Ovary (tissue), 10 donors: ENCODE data around the gene CARD8. TPM values are rescaled to one million over a fixed set of nuclear protein-coding genes. Genes with fewer than 3 reads are reported as not detected.
A peak's percentile ranks its signal among the peaks of the same experiment; 100 is the strongest.

Source experiments
- DNase-seq, 5 donors: peaks; one replicate each; pipeline ENCODE4 v3.0.0-alpha.2; 2019 to 2020
- H3K27ac ChIP-seq, 2 donors: fragments of 200-600 bp; one replicate each; pipeline versions ENCODE4 v1.5.1 to v1.8.0; 2019 to 2022
- H3K27me3 ChIP-seq: fragments of 200-600 bp; one replicate; pipeline ENCODE4 v1.8.0; 2022
- H3K36me3 ChIP-seq: fragments of 200-600 bp; sonication (generic); one replicate; pipeline ENCODE4 v1.5.1; 2019
- H3K4me1 ChIP-seq: one replicate; pipeline ENCODE4 v1.8.1; 2013; ENCODE audit warnings: mild to moderate bottlenecking, moderate library complexity; ENCODE audit not compliant: insufficient read depth
- H3K4me3 ChIP-seq: fragments of 200-600 bp; sonication (generic); one replicate; pipeline ENCODE4 v1.5.1; 2017
- H3K9me3 ChIP-seq, 2 donors: fragments of 200-600 bp in 1 of 2; sonication (generic) in 1 of 2; one replicate each; pipeline versions ENCODE4 v1.5.1 to v1.8.1; 2013 to 2019; ENCODE audit warnings: mild to moderate bottlenecking in 1 of 2, moderate library complexity in 1 of 2
- CTCF ChIP-seq, 3 donors: fragments of 450-650 bp in 2 of 3; fragments of 200-600 bp in 1 of 3; IDR thresholded peaks; one replicate each; pipeline versions ENCODE4 v1.5.1 to v1.8.0; 2016 to 2022; ENCODE audit warnings: antibody characterized with exemption in 3 of 3, mild to moderate bottlenecking in 1 of 3
- EP300 ChIP-seq: sonication (generic); formaldehyde crosslinking; IDR thresholded peaks from one replicate; pipeline ENCODE4 v1.6.1; 2017; ENCODE audit warnings: antibody characterized with exemption
- POLR2A ChIP-seq: fragments of 450-650 bp; IDR thresholded peaks from one replicate; pipeline ENCODE4 v1.6.1; 2017; ENCODE audit warnings: antibody characterized with exemption, mild to moderate bottlenecking, moderate library complexity
- WGBS, 3 donors: extraction: QIAGEN DNeasy Blood & Tissue Kit in 1 of 3; methylation state at CpG; one replicate each; pipeline versions ENCODE4 v1.1.5 to v1.1.7; 2013 to 2017; 5-methylcytosine and 5-hydroxymethylcytosine counted together
- intact Hi-C, 4 donors: fragments of 100-400 bp; cut with DNase I; formaldehyde crosslinking; loops; one replicate each; pipeline versions ENCODE4 v1.11.0 to v1.15.1; 2022 to 2023
- long read RNA-seq, 3 donors: library from polyadenylated mRNA in 2 of 3; unstranded in 2 of 3; transcript quantifications; one replicate each; pipeline ENCODE4 v2.0.0 and lab custom pipeline, GENCODE V29; 2021 to 2026
- polyA plus RNA-seq, 2 donors: library from polyadenylated mRNA; stranded (reverse); fragments of 200-250 nt in 1 of 2; fragments of 350-450 nt in 1 of 2; fragmentation: Illumina TruSeq in 1 of 2; extraction: RNeasy Lipid Tissue Mini Kit (QIAGEN cat#74804) in 1 of 2; gene quantifications; one replicate each; pipeline ENCODE4 v1.2.3, GENCODE V29; 2013 to 2014
- total RNA-seq, 7 donors: library from RNA; depleted of rRNA in 2 of 7; stranded (reverse); fragments of >200 nt in 2 of 7; fragmentation: NEBNext Ultra II Directional in 3 of 7; extraction: Animal tissue kit (Norgen Biotek cat#: 25700) in 3 of 7; gene quantifications; one replicate each; pipeline versions ENCODE4 v1.1.0 to v1.2.4, GENCODE V29; 2016 to 2023
- donor health status: DM: no; HTN: no; CAD: no; lungs with moderate emphysema.
- donor health status: DM: no; HTN: no; CAD: no.
- donor health status: Bipolar disorder and iron deficiency.
- donor health status: DM: yes; HTN: yes; CAD: no.
- donor health status: DM: no; HTN: no; CAD: no.
- donor health status: DM: yes; HTN: yes; CAD: no.

CARD8 gene
- total RNA-seq (10 to 100 TPM; 10.0 to 36.0 (median 24.9) TPM), polyA plus RNA-seq (10 to 100 TPM; 20.8 to 48.0 TPM)
- long read RNA-seq, donor 1, partial matches to known transcripts: 6 of 15 reads
- long read RNA-seq, donor 1, other reads (novel, unspliced or antisense): 9 of 15 reads
- long read RNA-seq, donor 2: 0 reads
- long read RNA-seq, donor 3, partial matches to known transcripts: 4 of 10 reads
- long read RNA-seq, donor 3, other reads (novel, unspliced or antisense): 6 of 10 reads

- TF ChIP-seq EP300 (no peak), CTCF (IDR thresholded peaks at IDR 0.05) (no peak), POLR2A (no peak)
- H3K36me3 ChIP-seq: no peaks in the 10 kb centered on the region
- 3 to 4% (median 3%) methylated on average over 15 of the region's 15 CpGs for WGBS, 3 donors
- intact Hi-C loops: loop anchor here in 1 of 4 donors (10.0 kb wide), 1 partner anchor 141 kb away; the partner anchor contains the start of gene PLA2G4C
- H3K27ac ChIP-seq: peak within 1 kb of the TSS in 1 of 2 donors; percentile 81
- no peaks in the 10 kb centered on the region for H3K27me3 ChIP-seq
- no peaks in the 10 kb centered on the region for H3K9me3 ChIP-seq
- DNase-seq: peak; percentile 72 to 79 (median 74)
- peaks cover 3% of the 10 kb centered on the region for H3K4me1 ChIP-seq
- peak within 1 kb of the TSS; percentile 76 for H3K4me3 ChIP-seq
Measured at GRCh38 chr19:48255376-48256303, at the start of gene CARD8. Gene CARD8, minus strand, starts transcription at chr19:48255912. Its CDS starts 14,892 bp downstream, at chr19:48241020.

- H3K27me3 ChIP-seq: no peaks in the 10 kb centered on the region
- TF ChIP-seq CTCF (IDR thresholded peaks at IDR 0.05) (no peak), POLR2A (no peak), EP300 (no peak)
- no peaks in the 10 kb centered on the region for H3K4me1 ChIP-seq
- no peaks in the 10 kb centered on the region for H3K36me3 ChIP-seq
- intact Hi-C loops: loop anchor here in 1 of 4 donors (10.0 kb wide), 1 partner anchor 281 kb away; no protein-coding TSS in a partner anchor
- H3K9me3 ChIP-seq: no peaks in the 10 kb centered on the region
- no peak overlapping the region for H3K27ac ChIP-seq
- H3K4me3 ChIP-seq: no peak overlapping the region
- 83 to 87% (median 86%) methylated on average over 18 to 19 of the region's 19 CpGs for WGBS, 3 donors
- DNase-seq: no peak
Measured at GRCh38 chr19:48303866-48304265, 48.2 kb upstream of the CARD8 start.

- no peak for DNase-seq
- no peak for TF ChIP-seq CTCF (IDR thresholded peaks at IDR 0.05)
- no peak for TF ChIP-seq EP300
- TF ChIP-seq POLR2A: no peak
- intact Hi-C loops: loop anchor here in 1 of 4 donors (10.0 kb wide), 1 partner anchor 281 kb away; no protein-coding TSS in a partner anchor
- H3K27ac ChIP-seq: no peak overlapping the region
- WGBS, 3 donors: 80 to 84% (median 82%) methylated on average over 13 of the region's 13 CpGs
- no peaks in the 10 kb centered on the region for H3K27me3 ChIP-seq
- no peaks in the 10 kb centered on the region for H3K36me3 ChIP-seq
- no peak overlapping the region for H3K4me3 ChIP-seq
- no peaks in the 10 kb centered on the region for H3K4me1 ChIP-seq
- H3K9me3 ChIP-seq: no peaks in the 10 kb centered on the region
Measured at GRCh38 chr19:48303367-48303766, 47.7 kb upstream of the CARD8 start.

- Histone ChIP-seq H3K9me3 (no peaks in the 10 kb centered on the region), H3K27me3 (no peaks in the 10 kb centered on the region), H3K4me3 (no peak overlapping the region), H3K36me3 (no peaks in the 10 kb centered on the region), H3K4me1 (no peaks in the 10 kb centered on the region), H3K27ac (no peak overlapping the region)
- WGBS, 3 donors: 92 to 94% (median 92%) methylated on average over 12 of the region's 12 CpGs
- intact Hi-C loops: loop anchor here in 1 of 4 donors (10.0 kb wide), 1 partner anchor 282 kb away; no protein-coding TSS in a partner anchor
- TF ChIP-seq POLR2A (no peak), CTCF (IDR thresholded peaks at IDR 0.05) (no peak), EP300 (no peak)
- no peak for DNase-seq
Measured at GRCh38 chr19:48302600-48302959, 46.9 kb upstream of the CARD8 start.
